ENCODE measurements around the gene CUX1. TPM values are rescaled to one million over a fixed set of nuclear protein-coding genes. Genes with fewer than 3 reads are reported as not detected.

CUX1 gene
- total RNA-seq, 1 experiment from 2014 or later = 53.5 TPM

- no peak overlapping the region for H3K56ac ChIP-seq (ENCODE audit: insufficient read length, low read depth, low read length)
- H4K5ac ChIP-seq (ENCODE audit: insufficient read length, low read depth, low read length) = no peak overlapping the region
- H3K4me2 ChIP-seq (ENCODE audit: insufficient read depth, insufficient read length, low read length) = no peak overlapping the region
- DNase-seq = no peak
- no peak overlapping the region for H3K14ac ChIP-seq (ENCODE audit: insufficient read depth, low read length)
- H3K79me1 ChIP-seq (ENCODE audit: insufficient read depth, low read depth, low read length, poor library complexity, severe bottlenecking) = no peaks in the 10 kb centered on the region
- H2AFZ ChIP-seq (ENCODE audit: low read length) = no peak overlapping the region
- H2BK15ac ChIP-seq (ENCODE audit: low read depth, low read length) = no peak overlapping the region
- H3K4ac ChIP-seq (ENCODE audit: low read depth, low read length) = no peak overlapping the region
- H3K9me3 ChIP-seq (ENCODE audit: control insufficient read depth, low read depth, low read length) = no peaks in the 10 kb centered on the region
- H4K20me1 ChIP-seq (ENCODE audit: control insufficient read depth, insufficient read depth, insufficient read length) = no peaks in the 10 kb centered on the region
- no peaks in the 10 kb centered on the region; the same call in 1 of the 2 replicates for H3K4me1 ChIP-seq (ENCODE audit: insufficient read depth, low read length)
- H3T11ph ChIP-seq (ENCODE audit: low read length) = no peak overlapping the region
- peaks cover 0 to 4% (median 2%) of the 10 kb centered on the region in 3 experiments; a peak in 3 of 7 replicates for H3K36me3 Mint-ChIP-seq (ENCODE audit: insufficient read depth in 1 of 3, low read depth in 3 of 3)
- no peak overlapping the region for H4K8ac ChIP-seq (replicated peaks; ENCODE audit: insufficient read length, low read depth, low read length)
- H2BK5ac ChIP-seq (ENCODE audit: insufficient read length, low read length) = no peak overlapping the region
- H3K23me2 ChIP-seq (ENCODE audit: insufficient read length, low read depth, low read length, poor library complexity, severe bottlenecking) = no peaks in the 10 kb centered on the region
- H3K9ac ChIP-seq (ENCODE audit: extremely low read depth, insufficient read length, low read length) = no peak overlapping the region
- H2BK12ac ChIP-seq (ENCODE audit: insufficient read length, low read depth, low read length) = no peak overlapping the region
- H3K4me3 Mint-ChIP-seq = no peak overlapping the region
- H3K18ac ChIP-seq (ENCODE audit: insufficient read length, low read depth, low read length) = no peak overlapping the region
- no peak overlapping the region for H2BK20ac ChIP-seq (ENCODE audit: low read depth, low read length, poor library complexity, severe bottlenecking)
- no peak overlapping the region for H2BK120ac ChIP-seq (ENCODE audit: low read depth, low read length, poor library complexity, severe bottlenecking)
- H3K27me3 Mint-ChIP-seq (ENCODE audit: low read depth) = peaks cover 17% of the 10 kb centered on the region
- H3K4me1 Mint-ChIP-seq = peaks cover 5 to 9% of the 10 kb centered on the region in 2 experiments; a peak in 3 of 4 replicates
- no peak overlapping the region for H4K91ac ChIP-seq (ENCODE audit: insufficient read length, low read depth, low read length)
- H2AK5ac ChIP-seq (ENCODE audit: insufficient read length, low read length) = no peak overlapping the region
- no peak overlapping the region for H3K23ac ChIP-seq (ENCODE audit: insufficient read length, low read depth, low read length)
- H3K27ac Mint-ChIP-seq = no peak overlapping the region
- H3K27ac ChIP-seq (ENCODE audit: insufficient read length, low read depth, low read length) = no peak overlapping the region
- TF ChIP-seq CTCF (conservative IDR thresholded peaks at IDR 0.05) = no peak
- WGBS (ENCODE audit: extremely low coverage, insufficient read length, low lambda C conversion rate) = no CpG with 5 or more reads among the region's 6 CpGs
- no peaks in the 10 kb centered on the region for H3K27me3 ChIP-seq (ENCODE audit: insufficient read depth, low read length)
- H3K9me3 Mint-ChIP-seq = no peaks in the 10 kb centered on the region
- no peaks in the 10 kb centered on the region for H3K79me2 ChIP-seq (ENCODE audit: insufficient read depth, low read length)
These were observed 484.6 kb downstream of the CUX1 start for GRCh38 chr7:102302025-102302424.

Measured in H9 (cell line).